NCI-H345 treated with DMSO at 0.1 percent for 48 hours (cell line): ENCODE data around the gene SLC19A1.
"Not testable (repeated sequence)": the region's sequence is repeated elsewhere in the genome, so short reads cannot be mapped to it uniquely, and the experiment has no call there.

Experiments used
- DNase-seq: peaks from one replicate; lab custom pipeline; 2025; ENCODE audit not compliant: unreplicated experiment; lab: John Stamatoyannopoulos, UW

Gene SLC19A1

DNA sequence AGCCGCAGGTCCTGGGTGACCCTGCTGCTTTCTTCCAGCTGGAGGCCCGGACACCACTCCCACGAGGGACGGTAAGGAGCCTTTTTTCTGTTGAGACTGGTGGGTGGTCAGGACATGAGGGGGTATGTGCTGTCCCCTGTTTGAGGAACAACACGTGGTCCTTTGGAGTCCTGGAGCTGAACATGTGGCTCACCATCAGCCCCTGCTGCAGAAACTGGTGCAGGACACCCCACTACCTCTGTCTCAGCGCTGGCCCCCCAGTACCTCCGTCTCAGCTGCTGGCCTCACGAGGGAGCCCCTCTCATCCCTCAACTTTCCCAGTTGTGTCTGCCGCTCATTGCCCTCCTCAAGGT is 34.7 kb downstream of the SLC19A1 start:
- DNase-seq, result no peak

DNA sequence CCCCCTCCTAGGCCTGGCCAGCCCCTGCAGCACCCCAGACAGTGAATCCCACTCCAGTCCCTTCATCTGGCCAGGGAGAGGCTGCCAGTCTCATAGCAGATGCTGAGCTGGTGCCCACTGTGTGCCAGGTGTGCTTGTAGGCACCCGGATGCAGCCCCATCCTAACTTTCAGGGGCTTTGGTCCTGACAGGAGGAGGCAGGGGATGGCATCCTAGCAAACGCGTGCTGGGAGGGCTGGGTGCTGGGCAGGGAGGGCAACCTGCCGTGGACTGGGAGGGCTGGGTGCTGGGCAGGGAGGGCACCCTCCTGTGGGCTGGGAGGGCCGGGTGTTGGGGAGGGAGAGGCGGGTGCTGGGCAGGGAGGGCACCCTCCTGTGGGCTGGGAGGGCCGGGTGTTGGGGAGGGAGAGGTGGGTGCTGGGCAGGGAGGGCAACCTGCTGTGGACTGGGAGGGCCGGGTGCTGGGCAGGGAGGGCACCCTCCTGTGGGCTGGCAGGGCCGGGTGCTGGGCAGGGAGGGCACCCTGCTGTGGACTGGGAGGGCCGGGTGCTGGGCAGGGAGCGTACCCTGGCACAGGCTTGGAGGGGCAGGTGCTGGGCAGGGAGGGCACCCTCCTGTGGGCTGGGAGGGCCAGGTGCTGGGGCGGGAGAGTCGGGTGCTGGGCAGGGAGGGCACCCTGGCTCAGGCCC is 35.3 kb downstream of the SLC19A1 start:
- no peak for DNase-seq

DNA sequence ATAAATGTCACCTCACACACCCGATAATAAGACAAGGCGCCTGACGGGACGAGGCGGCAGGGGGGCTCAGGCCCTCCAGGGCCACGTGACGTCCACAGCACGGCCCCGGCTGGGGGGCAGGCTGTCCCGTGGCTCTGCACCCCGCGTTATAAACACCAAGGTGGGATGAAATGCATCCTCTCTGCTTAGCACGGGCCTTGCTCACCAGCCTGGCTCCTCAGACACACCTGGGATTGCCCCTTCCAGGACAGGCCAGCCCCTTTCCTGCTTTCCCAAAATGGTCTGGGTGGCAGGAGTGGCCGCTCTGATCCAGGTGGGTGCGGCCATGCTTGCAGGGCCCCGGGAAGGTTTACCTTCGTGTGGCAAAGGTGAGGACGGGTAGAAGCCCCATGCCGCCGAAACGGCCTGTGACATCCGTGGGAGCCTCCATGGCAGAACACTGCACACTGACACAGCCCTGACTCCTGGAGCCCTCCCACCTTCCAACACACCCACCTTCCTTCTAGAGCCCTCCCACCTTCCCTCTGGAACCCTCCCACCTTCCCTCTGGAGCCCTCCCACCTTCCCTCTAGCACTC is 35.9 kb downstream of the SLC19A1 start:
- DNase-seq, result no peak

DNA sequence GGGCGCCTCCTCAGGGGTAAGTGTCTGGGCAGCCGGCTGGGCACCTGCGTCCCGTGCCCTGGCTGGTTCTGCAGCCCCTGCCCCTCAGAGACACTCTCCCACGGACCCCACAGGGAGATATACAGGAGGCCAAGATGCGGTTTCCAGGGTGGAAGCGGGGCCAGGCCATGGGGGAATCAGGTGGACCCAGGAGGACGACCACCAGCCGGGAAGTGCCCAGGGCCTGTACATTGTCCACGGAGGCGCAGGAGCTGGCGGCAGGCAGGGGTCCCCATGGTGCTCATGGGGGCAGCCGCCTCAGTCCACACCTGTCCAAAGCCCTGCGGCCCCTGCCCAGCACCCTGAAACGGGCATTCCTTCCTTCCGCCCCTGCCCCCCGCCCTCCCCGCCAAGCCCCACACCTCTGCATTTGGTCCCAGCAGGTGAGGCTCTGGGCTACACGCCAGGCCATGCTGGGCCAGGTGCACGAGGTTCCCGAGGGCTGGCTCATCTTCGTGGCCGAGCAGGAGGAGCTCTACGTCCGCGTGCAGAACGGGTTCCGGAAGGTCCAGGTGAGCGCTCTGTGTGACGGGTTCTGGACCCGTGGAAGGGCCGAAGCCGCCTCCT is 36.7 kb downstream of the SLC19A1 start:
- DNase-seq, result peak; percentile 16

DNA sequence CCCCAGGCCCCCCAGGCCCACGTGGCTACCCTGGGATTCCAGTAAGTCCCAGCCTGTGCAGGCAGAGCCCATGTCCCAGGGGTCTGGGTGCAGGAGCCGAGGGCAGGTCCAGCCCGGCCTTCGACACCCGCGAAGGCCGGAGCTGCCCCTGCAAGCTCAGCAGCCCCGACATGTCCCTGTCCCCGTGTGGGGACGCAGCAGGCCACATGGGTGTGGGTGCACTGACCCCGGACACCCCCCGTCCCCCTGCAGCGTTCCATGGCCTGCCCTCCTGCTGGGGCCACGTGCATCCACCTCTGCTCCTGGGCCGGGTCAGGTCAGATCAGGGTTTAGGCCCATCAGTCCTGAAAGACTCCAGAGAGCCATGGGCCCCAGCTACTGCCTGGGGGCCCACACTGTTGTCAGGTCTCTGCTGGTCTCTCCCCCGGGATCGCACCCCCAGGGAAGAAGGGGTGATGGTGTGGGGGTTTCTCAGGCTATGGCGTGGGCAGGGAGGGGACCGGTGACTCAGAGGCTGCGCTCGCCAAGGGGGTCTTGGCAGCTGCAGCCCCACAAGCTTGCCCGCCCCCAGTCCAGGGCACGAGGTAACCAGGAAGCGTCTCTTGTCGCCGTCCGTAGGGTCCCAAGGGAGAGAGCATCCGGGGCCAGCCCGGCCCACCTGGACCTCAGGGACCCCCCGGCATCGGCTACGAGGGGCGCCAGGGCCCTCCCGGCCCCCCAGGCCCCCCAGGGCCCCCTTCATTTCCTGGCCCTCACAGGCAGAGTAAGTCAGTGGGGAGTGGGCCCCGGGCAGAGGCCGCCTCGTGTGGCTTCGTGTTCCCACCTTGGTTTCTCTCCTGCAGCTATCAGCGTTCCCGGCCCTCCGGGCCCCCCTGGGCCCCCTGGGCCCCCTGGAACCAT is 37.5 kb downstream of the SLC19A1 start:
- no peak for DNase-seq

- no peak for DNase-seq
These were observed 38.2 kb downstream of the SLC19A1 start for GRCh38 chr21:45504021-45504515.

GRCh38 chr21:45503226-45503625 is 39.0 kb downstream of the SLC19A1 start:
- not testable (repeated sequence) for DNase-seq

- no peak for DNase-seq
These were observed 39.6 kb downstream of the SLC19A1 start for GRCh38 chr21:45502600-45502999.

- DNase-seq, result no peak
These were observed 40.3 kb downstream of the SLC19A1 start for GRCh38 chr21:45502006-45502345.

GRCh38 chr21:45501081-45502005 is 40.9 kb downstream of the SLC19A1 start:
- DNase-seq, result not testable (repeated sequence)

- no peak for DNase-seq
These were observed 42.2 kb downstream of the SLC19A1 start for GRCh38 chr21:45499970-45500577.

- no peak for DNase-seq
These were observed 43.0 kb downstream of the SLC19A1 start for GRCh38 chr21:45499201-45499750.

- DNase-seq, result no peak
These were observed 43.6 kb downstream of the SLC19A1 start for GRCh38 chr21:45498646-45499000.

DNA sequence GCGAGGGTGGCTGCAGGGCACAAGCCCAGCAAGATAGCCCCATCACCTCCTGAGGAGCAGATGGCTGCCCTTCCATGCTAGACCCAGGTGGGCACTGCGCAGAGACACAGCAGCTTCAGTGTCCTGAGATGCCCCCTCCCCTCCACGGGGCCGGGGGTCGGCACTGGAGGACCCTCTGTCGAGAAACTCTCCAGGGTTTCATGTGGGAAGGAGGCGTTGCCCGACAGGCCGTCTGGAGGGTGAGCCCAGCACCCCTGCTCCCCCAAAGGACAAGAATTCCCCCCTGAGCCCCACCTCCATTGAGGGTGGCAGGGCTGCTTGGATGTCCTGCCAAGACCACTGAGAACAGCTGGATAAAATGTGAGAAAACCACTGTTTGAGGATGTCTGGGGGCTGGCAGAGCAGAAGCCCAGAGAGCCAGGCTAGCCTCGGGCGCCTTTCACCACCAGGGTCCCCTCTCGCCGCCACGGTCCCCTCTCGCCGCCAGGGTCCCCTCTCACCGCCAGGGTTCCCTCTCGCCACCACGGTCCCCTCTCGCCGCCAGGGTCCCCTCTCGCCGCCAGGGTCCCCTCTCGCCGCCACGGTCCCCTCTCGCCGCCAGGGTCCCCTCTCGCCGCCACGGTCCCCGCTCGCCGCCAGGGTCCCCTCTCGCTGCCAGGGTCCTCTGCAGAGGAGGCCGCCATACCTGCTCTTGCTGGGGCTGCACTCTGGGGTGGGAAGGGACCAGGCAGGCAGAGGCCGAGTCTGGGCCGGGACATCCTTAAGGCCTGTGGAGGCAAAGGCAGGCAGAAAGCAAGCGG is 44.2 kb downstream of the SLC19A1 start:
- no peak for DNase-seq

DNA sequence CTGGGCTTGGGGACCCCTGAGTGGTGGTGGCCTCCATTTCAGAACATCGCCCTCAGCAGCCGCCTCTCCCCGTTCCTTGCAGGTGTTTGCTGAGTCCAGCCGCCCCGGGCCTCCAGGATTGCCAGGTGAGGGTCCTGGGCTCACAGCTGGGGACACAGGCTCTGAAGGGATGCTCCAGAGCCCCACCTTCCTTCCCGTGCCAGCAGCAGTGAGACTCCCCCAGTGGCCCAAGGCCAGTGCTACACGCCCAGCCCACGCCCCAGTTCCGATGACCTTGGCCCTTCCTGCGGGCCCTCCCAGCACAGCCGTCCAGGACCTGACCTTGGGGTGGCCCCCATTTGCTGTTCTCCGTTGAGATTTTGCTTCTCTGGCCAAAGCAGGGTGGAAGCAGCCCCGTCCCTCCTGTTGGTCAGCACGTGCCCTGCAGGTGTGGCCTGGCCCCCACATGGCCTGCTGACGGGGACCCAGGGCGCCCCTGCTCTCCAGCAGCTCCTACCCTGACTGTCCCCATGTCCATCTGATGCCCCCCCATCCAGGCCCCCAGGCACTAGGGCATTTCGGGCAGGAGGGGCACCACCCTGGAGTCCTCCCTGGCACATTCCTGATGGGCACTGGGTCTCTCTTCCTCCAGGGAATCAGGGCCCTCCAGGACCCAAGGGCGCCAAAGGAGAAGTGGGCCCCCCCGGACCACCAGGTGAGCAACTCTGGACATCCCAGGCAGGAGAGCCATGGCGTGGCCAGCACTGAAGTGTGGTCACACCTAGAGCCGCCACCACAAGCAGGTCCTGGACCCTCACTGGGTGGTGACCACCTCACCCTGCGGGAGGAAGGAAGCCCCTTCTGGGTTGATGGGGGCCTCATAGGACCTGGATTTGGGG is 45.0 kb downstream of the SLC19A1 start:
- DNase-seq, result no peak

DNA sequence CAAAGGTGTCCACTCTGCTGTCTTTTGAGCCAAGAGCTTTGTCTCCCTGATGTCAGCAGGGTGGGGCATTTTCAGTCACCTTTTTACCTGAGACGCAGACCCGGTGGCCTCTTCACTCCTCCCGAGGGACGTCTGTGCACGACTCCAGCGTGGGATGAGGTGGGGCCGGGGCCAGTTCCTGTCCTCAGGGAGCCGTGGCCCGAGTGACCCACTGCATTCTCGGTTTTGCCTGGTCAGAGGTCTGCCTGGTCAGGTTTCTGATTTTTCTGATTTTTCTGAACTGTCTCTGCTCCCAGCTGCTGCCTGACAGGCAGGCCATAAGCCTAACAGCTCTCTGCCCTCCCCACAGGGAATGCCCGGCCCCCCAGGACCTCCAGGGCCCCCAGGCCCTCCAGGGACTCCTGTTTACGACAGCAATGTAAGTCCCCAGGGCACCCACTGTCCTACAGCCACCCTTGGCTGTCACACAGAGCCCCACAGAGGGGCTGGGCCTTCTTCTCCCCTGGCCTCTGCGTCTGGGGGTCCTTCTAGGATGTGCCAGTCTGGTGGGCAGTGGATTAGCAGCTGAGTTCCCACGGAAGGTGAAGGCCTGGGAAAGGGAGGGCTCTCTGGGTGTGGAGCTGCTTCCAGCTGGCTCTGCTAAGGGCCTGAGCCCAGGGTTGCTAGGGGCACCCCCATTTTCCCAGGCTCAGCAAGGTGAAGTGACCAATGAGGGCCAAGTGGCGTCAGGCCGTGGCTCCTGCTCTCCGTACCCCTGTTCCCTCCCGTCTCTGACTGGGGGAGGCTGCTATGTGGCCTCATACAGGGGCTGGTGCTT is 45.9 kb downstream of the SLC19A1 start:
- DNase-seq, result no peak
